Brain microvascular endothelial cell (primary cell): ENCODE results near the gene PPM1N.

Source experiments
- DNase-seq: peaks from one replicate; pipeline ENCODE4 v3.0.0-alpha.2; 2020
- H3K27ac ChIP-seq: fragments of 250-450 bp; sonication (Bioruptor Pico); 2 replicates; pipeline ENCODE4 v1.5.1; 2020; ENCODE audit warnings: mild to moderate bottlenecking, moderate library complexity
- H3K27me3 ChIP-seq: fragments of 250-450 bp; sonication (Bioruptor Pico); replicated peaks from 2 replicates; pipeline ENCODE4 v1.5.1; 2020; ENCODE audit warnings: mild to moderate bottlenecking
- H3K36me3 ChIP-seq: fragments of 250-450 bp; sonication (Bioruptor Pico); replicated peaks from 2 replicates; pipeline ENCODE4 v1.5.1; 2020; ENCODE audit warnings: mild to moderate bottlenecking
- H3K4me3 ChIP-seq: 2 replicates; pipeline ENCODE4 v1.5.1; 2011; ENCODE audit warnings: low read depth, mild to moderate bottlenecking, control low read depth, low read length, moderate library complexity
- in situ Hi-C: cut with HindIII; loops from 2 replicates; pipeline ENCODE4 v1.10.0; 2017; ENCODE audit warnings: low sequenced_read_pairs, low pct_ligation_motif_present
- TF ChIP-seq, protein P1 (sequence below): IDR thresholded peaks from 2 replicates; pipeline ENCODE4 v1.5.1; 2011; ENCODE audit warnings: low read depth, mild to moderate bottlenecking, moderate library complexity, low read length, control low read depth, inconsistent platforms; ENCODE audit errors: missing control alignments

The PPM1N gene

DNA sequence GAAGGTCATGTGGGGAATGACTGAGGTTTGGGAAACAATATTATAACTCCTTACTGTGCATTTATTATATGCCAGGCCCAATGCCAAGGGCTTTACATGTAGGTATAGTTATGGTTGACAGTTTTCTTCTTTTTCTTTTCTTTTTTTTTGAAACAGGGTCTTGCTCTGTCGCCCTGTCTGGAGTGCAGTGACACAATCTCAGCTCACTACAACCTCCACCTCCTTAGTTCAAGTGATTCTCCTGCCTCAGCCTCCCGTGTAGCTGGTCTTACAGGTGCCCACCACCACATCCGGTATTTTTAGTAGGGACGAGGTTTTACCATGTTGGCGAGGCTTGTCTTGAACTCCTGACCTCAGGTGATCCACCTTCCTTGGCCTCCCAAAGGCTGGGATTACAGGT lies 15.2 kb upstream of the PPM1N start:
- H3K4me3 ChIP-seq, result no peak overlapping the region
- H3K27ac ChIP-seq, result no peak overlapping the region
- TF ChIP-seq, protein P1, sequence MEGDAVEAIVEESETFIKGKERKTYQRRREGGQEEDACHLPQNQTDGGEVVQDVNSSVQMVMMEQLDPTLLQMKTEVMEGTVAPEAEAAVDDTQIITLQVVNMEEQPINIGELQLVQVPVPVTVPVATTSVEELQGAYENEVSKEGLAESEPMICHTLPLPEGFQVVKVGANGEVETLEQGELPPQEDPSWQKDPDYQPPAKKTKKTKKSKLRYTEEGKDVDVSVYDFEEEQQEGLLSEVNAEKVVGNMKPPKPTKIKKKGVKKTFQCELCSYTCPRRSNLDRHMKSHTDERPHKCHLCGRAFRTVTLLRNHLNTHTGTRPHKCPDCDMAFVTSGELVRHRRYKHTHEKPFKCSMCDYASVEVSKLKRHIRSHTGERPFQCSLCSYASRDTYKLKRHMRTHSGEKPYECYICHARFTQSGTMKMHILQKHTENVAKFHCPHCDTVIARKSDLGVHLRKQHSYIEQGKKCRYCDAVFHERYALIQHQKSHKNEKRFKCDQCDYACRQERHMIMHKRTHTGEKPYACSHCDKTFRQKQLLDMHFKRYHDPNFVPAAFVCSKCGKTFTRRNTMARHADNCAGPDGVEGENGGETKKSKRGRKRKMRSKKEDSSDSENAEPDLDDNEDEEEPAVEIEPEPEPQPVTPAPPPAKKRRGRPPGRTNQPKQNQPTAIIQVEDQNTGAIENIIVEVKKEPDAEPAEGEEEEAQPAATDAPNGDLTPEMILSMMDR, result no peak
- no peak for DNase-seq
- no peaks in the 10 kb centered on the region for H3K27me3 ChIP-seq
- no peaks in the 10 kb centered on the region for H3K36me3 ChIP-seq
- in situ Hi-C loops, result no loop called here

- in situ Hi-C loops, result no loop called here
Observed at GRCh38 chr19:45484273-45484945, 13.8 kb upstream of the PPM1N start.

GRCh38 chr19:45485305-45486077 lies 12.8 kb upstream of the PPM1N start:
- in situ Hi-C loops, result no loop called here
- Histone ChIP-seq H3K27me3 (no peaks in the 10 kb centered on the region), H3K36me3 (no peaks in the 10 kb centered on the region), H3K4me3 (peak overlapping the region; percentile 70), H3K27ac (peak overlapping the region; percentile 6)
- TF ChIP-seq, protein P1, result peak; percentile 92
- peak; percentile 98 for DNase-seq

More at GRCh38 chr19:45484273-45484945, 13.8 kb upstream of the PPM1N start:
- TF ChIP-seq, protein P1, result no peak
- H3K4me3 ChIP-seq, result no peak overlapping the region
- peak; percentile 28 for DNase-seq
- no peaks in the 10 kb centered on the region for H3K36me3 ChIP-seq
- H3K27me3 ChIP-seq, result no peaks in the 10 kb centered on the region
- no peak overlapping the region for H3K27ac ChIP-seq

DNA sequence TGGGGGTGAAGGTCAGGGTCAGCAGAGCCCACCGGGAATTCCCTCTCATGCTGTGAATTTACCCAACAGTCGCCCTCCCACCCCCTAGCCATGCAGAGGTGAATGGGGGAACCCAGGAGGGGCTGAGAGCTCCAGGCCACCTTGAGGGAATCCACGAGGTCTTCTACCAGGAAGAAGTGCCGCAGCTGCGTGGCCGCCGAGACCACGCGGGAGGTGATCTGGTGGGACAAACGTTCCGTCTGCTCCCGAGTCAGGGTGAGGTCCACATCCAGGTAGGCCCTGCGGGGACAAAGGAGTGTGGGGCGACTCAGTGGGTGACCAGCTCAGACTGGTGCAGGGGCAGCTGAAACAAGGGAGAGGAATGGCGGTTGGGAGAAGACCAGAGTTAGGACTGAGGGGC lies 9.5 kb upstream of the PPM1N start:
- no peak for DNase-seq
- in situ Hi-C loops, result no loop called here
- no peaks in the 10 kb centered on the region for H3K36me3 ChIP-seq
- no peak overlapping the region for H3K4me3 ChIP-seq
- H3K27me3 ChIP-seq, result no peaks in the 10 kb centered on the region
- no peak overlapping the region for H3K27ac ChIP-seq
- TF ChIP-seq, protein P1, result no peak

- Histone ChIP-seq H3K27me3 (no peaks in the 10 kb centered on the region), H3K27ac (no peak overlapping the region), H3K36me3 (no peaks in the 10 kb centered on the region), H3K4me3 (no peak overlapping the region)
- no peak for DNase-seq
- TF ChIP-seq, protein P1, result no peak
- in situ Hi-C loops, result no loop called here
Observed at GRCh38 chr19:45489216-45489855, 8.9 kb upstream of the PPM1N start.
